GM10266 (cell line): ENCODE data around the gene ATP2C1.

Experiments
- DNase-seq: peaks from one replicate; pipeline ENCODE4 v3.0.0; 2012; ENCODE audit errors: extremely low spot score
- TF ChIP-seq, protein P1 (sequence below): IDR thresholded peaks from 2 replicates; pipeline ENCODE4 v1.5.1; 2012; ENCODE audit warnings: mild to moderate bottlenecking, low read depth; ENCODE audit not compliant: control insufficient read depth, insufficient read depth; ENCODE audit errors: missing control alignments

ATP2C1 gene

DNA sequence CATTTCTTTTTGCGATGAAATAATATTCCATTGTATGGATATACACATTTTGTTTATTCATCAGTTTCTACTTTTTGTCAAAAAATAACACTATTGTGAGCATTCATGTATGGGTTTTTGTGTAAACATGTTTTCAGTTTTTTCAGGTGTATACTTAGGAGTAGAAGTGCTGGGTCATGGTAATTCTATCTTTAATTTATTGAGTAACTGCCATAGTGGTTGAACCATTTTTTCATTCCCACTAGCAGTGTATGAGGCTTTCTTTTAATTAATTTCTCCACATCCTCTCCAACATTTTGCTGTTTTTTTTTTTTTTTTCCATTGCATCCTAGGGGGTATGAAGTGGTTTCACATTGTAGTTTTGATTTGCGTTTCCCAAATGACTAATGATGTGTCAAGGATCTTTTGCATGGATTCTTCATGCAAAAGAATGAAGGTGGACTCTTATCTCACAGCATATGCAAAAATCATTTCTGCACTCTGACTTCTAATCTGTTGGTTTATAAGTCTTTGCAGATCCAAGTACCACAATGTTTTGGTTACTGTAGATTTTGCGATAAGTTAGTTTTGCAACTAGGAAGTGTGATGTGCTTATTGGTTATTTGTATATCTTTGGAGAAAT, 12.6 kb downstream of the ATP2C1 start:
- TF ChIP-seq, protein P1, sequence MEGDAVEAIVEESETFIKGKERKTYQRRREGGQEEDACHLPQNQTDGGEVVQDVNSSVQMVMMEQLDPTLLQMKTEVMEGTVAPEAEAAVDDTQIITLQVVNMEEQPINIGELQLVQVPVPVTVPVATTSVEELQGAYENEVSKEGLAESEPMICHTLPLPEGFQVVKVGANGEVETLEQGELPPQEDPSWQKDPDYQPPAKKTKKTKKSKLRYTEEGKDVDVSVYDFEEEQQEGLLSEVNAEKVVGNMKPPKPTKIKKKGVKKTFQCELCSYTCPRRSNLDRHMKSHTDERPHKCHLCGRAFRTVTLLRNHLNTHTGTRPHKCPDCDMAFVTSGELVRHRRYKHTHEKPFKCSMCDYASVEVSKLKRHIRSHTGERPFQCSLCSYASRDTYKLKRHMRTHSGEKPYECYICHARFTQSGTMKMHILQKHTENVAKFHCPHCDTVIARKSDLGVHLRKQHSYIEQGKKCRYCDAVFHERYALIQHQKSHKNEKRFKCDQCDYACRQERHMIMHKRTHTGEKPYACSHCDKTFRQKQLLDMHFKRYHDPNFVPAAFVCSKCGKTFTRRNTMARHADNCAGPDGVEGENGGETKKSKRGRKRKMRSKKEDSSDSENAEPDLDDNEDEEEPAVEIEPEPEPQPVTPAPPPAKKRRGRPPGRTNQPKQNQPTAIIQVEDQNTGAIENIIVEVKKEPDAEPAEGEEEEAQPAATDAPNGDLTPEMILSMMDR, result no peak
- DNase-seq, result no peak

DNA sequence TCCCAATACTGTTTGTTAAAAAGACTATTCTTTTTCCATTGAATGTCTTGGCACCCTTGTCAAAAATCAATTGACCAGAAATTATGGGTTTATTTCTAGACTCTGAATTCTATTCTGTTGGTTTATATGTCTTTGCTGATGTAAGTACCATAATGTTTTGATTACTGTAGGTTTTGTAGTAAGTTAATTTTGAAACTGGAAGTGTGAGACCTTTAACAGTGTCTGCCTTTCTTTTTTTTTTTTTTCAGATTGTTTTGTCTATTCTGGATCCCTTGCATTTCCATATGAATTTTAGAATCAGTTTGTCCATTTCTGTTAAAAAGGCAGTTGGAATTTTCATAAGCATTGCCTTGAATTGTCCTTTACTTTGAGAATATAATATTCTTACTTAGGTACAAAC, 13.6 kb downstream of the ATP2C1 start:
- no peak for DNase-seq
- TF ChIP-seq, protein P1, result no peak

DNA sequence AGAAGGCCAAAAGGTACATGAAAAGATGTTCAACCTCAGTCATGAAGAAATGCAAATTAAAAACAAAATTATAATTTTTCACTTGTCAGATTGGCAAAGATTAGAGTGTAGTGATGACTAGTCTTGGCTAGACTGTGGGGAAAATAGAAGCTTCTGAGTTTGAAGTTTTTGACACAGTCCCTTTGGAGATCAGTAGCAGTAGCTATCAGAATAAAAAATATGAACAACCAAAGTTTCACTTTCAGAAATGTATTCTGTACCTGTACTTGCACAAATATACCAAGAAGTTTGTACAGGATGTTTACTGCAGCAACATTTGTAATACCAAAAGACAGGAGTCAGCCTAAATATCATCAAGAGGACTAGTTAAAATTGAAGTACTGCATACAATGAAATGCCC, 14.1 kb downstream of the ATP2C1 start:
- no peak for DNase-seq
- TF ChIP-seq, protein P1, result no peak

DNA sequence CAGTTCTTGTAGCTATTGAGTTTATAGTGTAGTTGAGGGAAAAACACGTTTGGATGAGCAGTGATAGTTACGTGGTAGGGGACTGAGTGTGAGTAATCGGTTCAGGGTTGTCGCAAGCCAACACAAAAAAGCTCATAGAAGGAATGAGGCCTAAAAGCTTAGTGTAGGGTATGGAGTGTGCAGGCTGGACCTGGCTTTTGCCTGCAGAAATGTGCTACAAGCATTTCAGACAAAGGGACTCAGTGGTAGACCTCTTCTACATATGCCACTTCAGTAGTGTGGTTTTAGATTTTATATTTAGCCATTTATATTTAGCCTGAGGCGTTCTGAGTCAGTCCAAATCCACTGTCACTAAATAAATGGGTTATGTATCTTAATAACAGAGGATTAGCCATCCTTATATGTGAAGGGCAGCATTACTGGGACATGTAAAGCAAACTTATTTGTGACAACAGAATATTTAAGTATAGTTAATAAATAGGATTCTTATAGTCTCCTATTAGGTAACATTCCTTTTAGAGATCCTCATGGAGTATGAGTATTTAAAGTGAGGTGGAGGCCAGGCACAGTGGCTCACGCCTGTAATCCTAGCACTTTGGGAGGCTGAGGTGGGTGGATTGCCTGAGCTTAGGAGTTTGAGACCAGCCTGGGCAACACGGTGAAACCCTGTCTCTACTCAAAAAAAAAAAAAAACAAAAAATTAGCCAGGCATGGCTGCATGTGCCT, 21.8 kb downstream of the ATP2C1 start:
- TF ChIP-seq, protein P1, result no peak
- no peak for DNase-seq

DNA sequence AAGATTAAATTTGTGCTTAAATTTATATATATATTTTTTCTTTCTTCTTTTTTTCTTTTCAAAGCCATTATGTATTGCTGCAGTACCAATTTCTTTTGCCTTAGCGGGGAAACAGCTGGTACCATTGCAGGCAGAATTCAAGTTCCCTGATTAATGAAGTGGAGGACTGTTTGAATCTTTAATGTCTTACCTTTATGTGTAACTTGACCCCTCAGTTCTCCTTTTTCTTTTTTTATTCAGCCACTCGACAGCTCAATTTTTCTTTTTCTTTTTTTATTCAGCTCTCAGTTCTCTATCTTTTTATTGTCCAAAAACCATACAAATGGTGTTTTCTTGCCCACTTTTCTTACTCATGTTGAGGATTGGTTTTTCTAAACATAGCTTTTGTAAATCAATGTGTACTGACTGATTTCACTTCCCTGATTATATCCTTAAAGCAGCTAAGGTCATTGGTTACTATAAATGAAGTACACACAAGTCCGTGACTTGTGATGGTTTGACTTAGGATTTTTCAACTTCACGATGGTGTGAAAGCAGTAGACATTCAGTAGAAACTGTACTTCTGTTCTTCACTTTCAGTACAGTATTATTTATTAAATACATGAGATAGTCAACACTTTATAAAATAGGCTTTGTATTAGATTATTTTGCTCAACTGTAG, 22.8 kb downstream of the ATP2C1 start:
- TF ChIP-seq, protein P1, result no peak
- no peak for DNase-seq

DNA sequence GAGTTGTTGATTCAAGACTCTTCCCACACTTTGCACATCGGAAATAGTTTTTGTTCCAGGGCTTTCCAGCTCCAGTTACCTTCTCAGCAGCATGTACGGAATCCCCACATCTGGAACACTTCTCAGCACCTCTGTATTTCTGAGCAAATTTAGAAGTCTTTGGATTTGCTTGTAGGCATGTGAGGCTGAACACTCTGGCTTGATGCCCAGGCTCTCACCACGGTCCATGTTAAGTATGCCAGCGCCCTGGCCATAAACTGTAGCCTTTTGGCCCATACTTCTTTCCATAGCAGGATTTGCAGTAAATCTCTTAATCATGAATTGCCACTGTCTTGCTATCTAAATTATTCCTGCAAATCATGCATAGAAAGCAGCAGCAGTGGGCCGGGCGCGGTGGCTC, 24.4 kb downstream of the ATP2C1 start:
- TF ChIP-seq, protein P1, result no peak
- no peak for DNase-seq

DNA sequence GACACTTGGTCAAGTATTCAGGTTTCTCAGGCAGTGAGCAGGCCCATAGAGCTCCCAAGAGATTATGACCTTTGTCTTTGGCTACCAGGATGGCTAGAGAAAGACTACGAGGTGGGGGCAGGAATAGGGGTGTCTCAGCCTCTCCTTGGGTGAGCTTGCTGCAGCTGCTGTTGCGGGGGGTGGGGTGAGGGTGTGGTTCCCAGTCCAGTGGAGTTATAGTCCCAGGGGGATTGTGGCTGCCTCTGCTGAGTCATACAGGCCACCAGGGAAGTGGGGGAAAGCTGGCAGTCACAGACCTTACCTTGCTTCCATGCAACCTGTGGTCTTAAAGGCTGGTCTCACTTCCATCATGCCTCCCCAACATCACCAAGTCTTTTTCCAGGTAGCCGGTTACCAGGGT, 31.7 kb downstream of the ATP2C1 start:
- TF ChIP-seq, protein P1, result no peak
- DNase-seq, result no peak
